Measurements from ENCODE around the gene NEURL2.

The NEURL2 gene

DNA sequence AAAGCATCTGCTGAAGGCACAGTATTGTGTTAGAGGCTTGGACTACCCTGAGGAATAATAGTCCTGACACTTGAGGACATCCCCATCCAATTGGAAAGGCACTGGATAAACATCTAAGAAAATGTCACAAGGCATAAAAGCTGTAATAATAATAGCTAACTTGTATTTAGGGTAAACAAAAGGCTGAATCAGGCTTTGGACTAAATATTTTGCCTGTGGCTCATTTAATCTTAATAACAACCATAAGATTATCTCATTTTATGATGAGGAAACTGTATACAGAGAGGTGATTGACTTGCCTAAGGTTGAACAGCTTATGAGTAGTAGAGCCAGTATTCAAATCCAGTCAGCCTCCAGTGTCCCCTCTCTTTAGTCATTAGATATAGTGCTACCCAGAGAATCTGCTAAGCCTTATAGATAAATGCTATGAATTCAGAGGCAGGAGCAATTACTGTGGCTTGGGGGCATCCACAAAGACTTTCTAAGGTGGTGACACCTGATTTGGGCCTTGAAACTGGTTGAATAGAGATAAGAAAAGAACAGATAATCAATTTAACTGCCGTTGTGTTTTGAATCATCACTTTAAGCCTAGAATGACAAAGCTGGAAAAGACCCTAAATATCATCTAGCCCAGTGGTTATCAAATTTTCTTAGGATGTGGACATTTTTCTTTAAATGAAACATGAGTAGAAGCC is 17.5 kb downstream of the NEURL2 start:
- Histone ChIP-seq H3K9me3 (ENCODE audit: control insufficient read depth, low read length) (no peaks in the 10 kb centered on the region), H3K4me3 (ENCODE audit: insufficient read depth, low read depth, low read length, poor library complexity, severe bottlenecking) (no peak overlapping the region), H3K4me1 (ENCODE audit: control insufficient read depth, insufficient read depth, low read length, poor library complexity, severe bottlenecking) (no peaks in the 10 kb centered on the region), H3K27me3 (replicated peaks; ENCODE audit: control insufficient read depth, insufficient read depth, low read length, poor library complexity, severe bottlenecking) (no peaks in the 10 kb centered on the region), H3K36me3 (ENCODE audit: control insufficient read depth, insufficient read depth, low read length) (peaks cover 13% of the 10 kb centered on the region), H3K27ac (ENCODE audit: insufficient read depth, low read length, poor library complexity, severe bottlenecking) (no peak overlapping the region)
- no peak for DNase-seq

GRCh38 chr20:45872626-45873025 is 18.4 kb downstream of the NEURL2 start:
- Histone ChIP-seq H3K27me3 (replicated peaks; ENCODE audit: control insufficient read depth, insufficient read depth, low read length, poor library complexity, severe bottlenecking) (no peaks in the 10 kb centered on the region), H3K27ac (ENCODE audit: insufficient read depth, low read length, poor library complexity, severe bottlenecking) (no peak overlapping the region), H3K36me3 (ENCODE audit: control insufficient read depth, insufficient read depth, low read length) (peaks cover 7% of the 10 kb centered on the region), H3K4me1 (ENCODE audit: control insufficient read depth, insufficient read depth, low read length, poor library complexity, severe bottlenecking) (no peaks in the 10 kb centered on the region), H3K4me3 (ENCODE audit: insufficient read depth, low read depth, low read length, poor library complexity, severe bottlenecking) (no peak overlapping the region), H3K9me3 (ENCODE audit: control insufficient read depth, low read length) (no peaks in the 10 kb centered on the region)
- DNase-seq = no peak

DNA sequence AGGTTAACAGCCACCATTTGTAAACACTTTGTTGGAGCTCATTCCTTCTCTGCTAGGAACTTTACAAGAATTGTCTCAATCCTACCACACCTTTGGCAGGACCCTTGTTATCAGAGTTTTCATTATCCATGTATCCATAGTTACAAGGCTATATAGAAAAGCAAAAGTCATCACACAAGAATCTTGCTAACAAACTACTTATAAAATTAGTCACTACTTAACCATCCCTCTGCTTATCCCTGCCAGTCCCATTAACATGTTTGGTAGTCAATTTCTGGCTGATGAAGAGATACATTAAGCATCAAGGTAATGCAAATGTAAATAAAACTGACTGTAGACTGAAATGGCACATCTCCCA is 23.2 kb downstream of the NEURL2 start:
- H3K4me1 ChIP-seq (ENCODE audit: control insufficient read depth, insufficient read depth, low read length, poor library complexity, severe bottlenecking) = no peaks in the 10 kb centered on the region
- H3K4me3 ChIP-seq (ENCODE audit: insufficient read depth, low read depth, low read length, poor library complexity, severe bottlenecking) = no peak overlapping the region
- no peaks in the 10 kb centered on the region for H3K36me3 ChIP-seq (ENCODE audit: control insufficient read depth, insufficient read depth, low read length)
- H3K27me3 ChIP-seq (replicated peaks; ENCODE audit: control insufficient read depth, insufficient read depth, low read length, poor library complexity, severe bottlenecking) = no peaks in the 10 kb centered on the region
- no peak overlapping the region for H3K27ac ChIP-seq (ENCODE audit: insufficient read depth, low read length, poor library complexity, severe bottlenecking)
- DNase-seq = no peak
- no peaks in the 10 kb centered on the region for H3K9me3 ChIP-seq (ENCODE audit: control insufficient read depth, low read length)

GRCh38 chr20:45867136-45867818 is 23.7 kb downstream of the NEURL2 start:
- Histone ChIP-seq H3K9me3 (ENCODE audit: control insufficient read depth, low read length) (no peaks in the 10 kb centered on the region), H3K27me3 (replicated peaks; ENCODE audit: control insufficient read depth, insufficient read depth, low read length, poor library complexity, severe bottlenecking) (no peaks in the 10 kb centered on the region), H3K27ac (ENCODE audit: insufficient read depth, low read length, poor library complexity, severe bottlenecking) (no peak overlapping the region), H3K4me3 (ENCODE audit: insufficient read depth, low read depth, low read length, poor library complexity, severe bottlenecking) (no peak overlapping the region), H3K36me3 (ENCODE audit: control insufficient read depth, insufficient read depth, low read length) (no peaks in the 10 kb centered on the region), H3K4me1 (ENCODE audit: control insufficient read depth, insufficient read depth, low read length, poor library complexity, severe bottlenecking) (no peaks in the 10 kb centered on the region)
- DNase-seq = no peak

- Histone ChIP-seq H3K36me3 (ENCODE audit: control insufficient read depth, insufficient read depth, low read length) (no peaks in the 10 kb centered on the region), H3K27ac (ENCODE audit: insufficient read depth, low read length, poor library complexity, severe bottlenecking) (no peak overlapping the region)
- DNase-seq = no peak
Observed at GRCh38 chr20:45866454-45866853, 24.6 kb downstream of the NEURL2 start.

GRCh38 chr20:45863543-45864470 is 27.2 kb downstream of the NEURL2 start:
- H3K4me3 ChIP-seq (ENCODE audit: insufficient read depth, low read depth, low read length, poor library complexity, severe bottlenecking) = no peak overlapping the region
- DNase-seq = no peak
- no peaks in the 10 kb centered on the region for H3K4me1 ChIP-seq (ENCODE audit: control insufficient read depth, insufficient read depth, low read length, poor library complexity, severe bottlenecking)
- no peaks in the 10 kb centered on the region for H3K9me3 ChIP-seq (ENCODE audit: control insufficient read depth, low read length)
- no peaks in the 10 kb centered on the region for H3K36me3 ChIP-seq (ENCODE audit: control insufficient read depth, insufficient read depth, low read length)
- no peaks in the 10 kb centered on the region for H3K27me3 ChIP-seq (replicated peaks; ENCODE audit: control insufficient read depth, insufficient read depth, low read length, poor library complexity, severe bottlenecking)
- no peak overlapping the region for H3K27ac ChIP-seq (ENCODE audit: insufficient read depth, low read length, poor library complexity, severe bottlenecking)

More at GRCh38 chr20:45866454-45866853, 24.6 kb downstream of the NEURL2 start:
- Histone ChIP-seq H3K4me1 (ENCODE audit: control insufficient read depth, insufficient read depth, low read length, poor library complexity, severe bottlenecking) (no peaks in the 10 kb centered on the region), H3K27me3 (replicated peaks; ENCODE audit: control insufficient read depth, insufficient read depth, low read length, poor library complexity, severe bottlenecking) (no peaks in the 10 kb centered on the region), H3K9me3 (ENCODE audit: control insufficient read depth, low read length) (no peaks in the 10 kb centered on the region), H3K4me3 (ENCODE audit: insufficient read depth, low read depth, low read length, poor library complexity, severe bottlenecking) (no peak overlapping the region)

- H3K9me3 ChIP-seq (ENCODE audit: control insufficient read depth, low read length) = no peaks in the 10 kb centered on the region
- H3K36me3 ChIP-seq (ENCODE audit: control insufficient read depth, insufficient read depth, low read length) = no peaks in the 10 kb centered on the region
- H3K4me3 ChIP-seq (ENCODE audit: insufficient read depth, low read depth, low read length, poor library complexity, severe bottlenecking) = no peak overlapping the region
- H3K4me1 ChIP-seq (ENCODE audit: control insufficient read depth, insufficient read depth, low read length, poor library complexity, severe bottlenecking) = no peaks in the 10 kb centered on the region
- H3K27me3 ChIP-seq (replicated peaks; ENCODE audit: control insufficient read depth, insufficient read depth, low read length, poor library complexity, severe bottlenecking) = no peaks in the 10 kb centered on the region
- no peak overlapping the region for H3K27ac ChIP-seq (ENCODE audit: insufficient read depth, low read length, poor library complexity, severe bottlenecking)
- no peak for DNase-seq
Observed at GRCh38 chr20:45861221-45862075, 29.6 kb downstream of the NEURL2 start.

DNA sequence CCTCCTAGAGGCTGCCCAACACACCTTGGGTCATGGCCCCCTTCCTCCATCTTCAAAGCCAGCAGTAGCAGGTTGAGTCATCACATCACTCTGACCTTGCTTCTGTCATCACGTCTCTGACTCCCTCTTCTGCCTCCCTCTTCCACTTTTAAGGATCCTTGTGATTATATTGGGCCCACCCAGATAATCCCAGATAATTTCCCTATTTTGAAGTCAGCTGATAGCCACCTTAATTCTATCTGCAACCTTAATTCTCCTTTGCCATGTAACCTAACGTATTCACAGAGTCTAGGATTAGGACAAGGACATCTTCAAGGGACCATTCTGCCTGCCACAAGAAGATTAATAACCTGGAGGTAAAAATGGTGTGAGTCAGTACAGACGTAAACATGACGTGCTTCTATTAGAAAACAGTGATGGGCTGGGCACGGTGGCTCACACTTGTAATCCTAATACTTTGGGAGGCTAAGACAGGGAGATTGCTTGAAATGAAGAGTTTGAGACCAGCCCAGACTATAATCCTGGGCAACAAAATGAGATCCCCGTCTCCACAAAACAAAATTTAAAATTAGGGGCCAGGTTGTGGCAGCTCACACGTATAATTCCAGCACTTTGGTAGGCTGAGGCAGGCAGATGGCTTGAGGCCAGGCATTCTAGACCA is 30.3 kb downstream of the NEURL2 start:
- no peaks in the 10 kb centered on the region for H3K9me3 ChIP-seq (ENCODE audit: control insufficient read depth, low read length)
- H3K27ac ChIP-seq (ENCODE audit: insufficient read depth, low read length, poor library complexity, severe bottlenecking) = no peak overlapping the region
- H3K4me1 ChIP-seq (ENCODE audit: control insufficient read depth, insufficient read depth, low read length, poor library complexity, severe bottlenecking) = peaks cover 6% of the 10 kb centered on the region
- DNase-seq = no peak
- no peaks in the 10 kb centered on the region for H3K36me3 ChIP-seq (ENCODE audit: control insufficient read depth, insufficient read depth, low read length)
- no peaks in the 10 kb centered on the region for H3K27me3 ChIP-seq (replicated peaks; ENCODE audit: control insufficient read depth, insufficient read depth, low read length, poor library complexity, severe bottlenecking)
- no peak overlapping the region for H3K4me3 ChIP-seq (ENCODE audit: insufficient read depth, low read depth, low read length, poor library complexity, severe bottlenecking)

DNA sequence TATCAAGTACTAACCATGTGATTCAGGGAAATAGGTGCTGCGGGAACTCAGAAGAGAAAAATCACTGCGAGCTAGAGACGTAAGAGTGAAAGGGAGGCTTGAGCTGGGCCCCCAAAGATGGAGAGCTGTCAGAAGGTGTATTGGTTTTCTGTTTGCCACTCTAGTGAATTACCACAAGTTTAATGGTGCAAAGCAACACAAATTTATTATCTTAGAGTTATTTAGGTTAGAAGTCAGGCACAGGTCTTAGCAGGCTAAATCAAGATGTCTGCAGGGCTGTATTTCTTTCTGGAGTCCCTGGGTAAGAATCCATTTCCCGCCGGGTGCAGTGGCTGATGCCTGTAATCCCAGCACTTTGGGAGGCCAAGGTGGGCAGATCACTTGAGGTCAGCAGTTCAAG is 31.1 kb downstream of the NEURL2 start:
- Histone ChIP-seq H3K27ac (ENCODE audit: insufficient read depth, low read length, poor library complexity, severe bottlenecking) (no peak overlapping the region), H3K9me3 (ENCODE audit: control insufficient read depth, low read length) (no peaks in the 10 kb centered on the region), H3K4me1 (ENCODE audit: control insufficient read depth, insufficient read depth, low read length, poor library complexity, severe bottlenecking) (peaks cover 10% of the 10 kb centered on the region), H3K36me3 (ENCODE audit: control insufficient read depth, insufficient read depth, low read length) (no peaks in the 10 kb centered on the region), H3K4me3 (ENCODE audit: insufficient read depth, low read depth, low read length, poor library complexity, severe bottlenecking) (no peak overlapping the region), H3K27me3 (replicated peaks; ENCODE audit: control insufficient read depth, insufficient read depth, low read length, poor library complexity, severe bottlenecking) (no peaks in the 10 kb centered on the region)
- no peak for DNase-seq

Data from effector memory CD4-positive, alpha-beta T cell (primary cell).